ENCODE data around the gene ZDHHC14.

Gene ZDHHC14

GRCh38 chr6:157645201-157645795 is 264.3 kb downstream of the ZDHHC14 start:
- DNase-seq (ENCODE audit: low read depth in 2 of 2) = no peak

GRCh38 chr6:157646012-157646411 is 265.0 kb downstream of the ZDHHC14 start:
- no peak for DNase-seq (ENCODE audit: low read depth in 2 of 2)

- no peak for DNase-seq (ENCODE audit: low read depth in 2 of 2)
Measured at GRCh38 chr6:157647261-157647915, 266.4 kb downstream of the ZDHHC14 start.

GRCh38 chr6:157648561-157648960 is 267.6 kb downstream of the ZDHHC14 start:
- DNase-seq (ENCODE audit: low read depth in 2 of 2) = no peak

- DNase-seq (ENCODE audit: low read depth in 2 of 2) = no peak
Measured at GRCh38 chr6:157649311-157650260, 268.6 kb downstream of the ZDHHC14 start.

- DNase-seq (ENCODE audit: low read depth in 2 of 2) = no peak
Measured at GRCh38 chr6:157650261-157650640, 269.3 kb downstream of the ZDHHC14 start.

GRCh38 chr6:157650801-157651200 is 269.8 kb downstream of the ZDHHC14 start:
- no peak for DNase-seq (ENCODE audit: low read depth in 2 of 2)

GRCh38 chr6:157651731-157652490 is 270.9 kb downstream of the ZDHHC14 start:
- DNase-seq (ENCODE audit: low read depth in 2 of 2) = no peak

GRCh38 chr6:157652601-157653363 is 271.8 kb downstream of the ZDHHC14 start:
- no peak for DNase-seq (ENCODE audit: low read depth in 2 of 2)

GRCh38 chr6:157653521-157653920 is 272.5 kb downstream of the ZDHHC14 start:
- DNase-seq (ENCODE audit: low read depth in 2 of 2) = no peak

- DNase-seq (ENCODE audit: low read depth in 2 of 2) = no peak
Measured at GRCh38 chr6:157655139-157655538, 274.1 kb downstream of the ZDHHC14 start.

- no peak for DNase-seq (ENCODE audit: low read depth in 2 of 2)
Measured at GRCh38 chr6:157656437-157656997, 275.5 kb downstream of the ZDHHC14 start.

GRCh38 chr6:157657754-157658153 is 276.8 kb downstream of the ZDHHC14 start:
- DNase-seq (ENCODE audit: low read depth in 2 of 2) = no peak

- no peak for DNase-seq (ENCODE audit: low read depth in 2 of 2)
Measured at GRCh38 chr6:157658301-157658700, 277.3 kb downstream of the ZDHHC14 start.

GRCh38 chr6:157659536-157660271 is 278.7 kb downstream of the ZDHHC14 start:
- no peak for DNase-seq (ENCODE audit: low read depth in 2 of 2)

- DNase-seq (ENCODE audit: low read depth in 2 of 2) = no peak
Measured at GRCh38 chr6:157660414-157660813, 279.4 kb downstream of the ZDHHC14 start.

- no peak for DNase-seq (ENCODE audit: low read depth in 2 of 2)
Measured at GRCh38 chr6:157661652-157662051, 280.7 kb downstream of the ZDHHC14 start.

- DNase-seq (ENCODE audit: low read depth in 2 of 2) = no peak
Measured at GRCh38 chr6:157663261-157663660, 282.3 kb downstream of the ZDHHC14 start.

GRCh38 chr6:157665180-157665579 is 284.2 kb downstream of the ZDHHC14 start:
- DNase-seq (ENCODE audit: low read depth in 2 of 2) = no peak

GRCh38 chr6:157666729-157667128 is 285.7 kb downstream of the ZDHHC14 start:
- no peak for DNase-seq (ENCODE audit: low read depth in 2 of 2)
